HL-60 (cell line): Measurements from ENCODE around the gene ZSCAN29.

ENCODE experiments used
- GABPA ChIP-seq: IDR thresholded peaks from 2 replicates; pipeline ENCODE4 v1.6.1; 2012; ENCODE audit warnings: low read depth
- POLR2AphosphoS5 ChIP-seq: IDR thresholded peaks from 2 replicates; pipeline ENCODE4 v1.6.1; 2012; ENCODE audit warnings: low read depth
- SPI1 ChIP-seq: IDR thresholded peaks from 2 replicates; pipeline ENCODE4 v1.6.1; 2012; ENCODE audit warnings: low read depth, mild to moderate bottlenecking, borderline replicate concordance
- TF ChIP-seq, protein P1 (sequence below): IDR thresholded peaks from one replicate; pipeline ENCODE4 v1.5.1; 2011; ENCODE audit warnings: low read length, control low read depth, inconsistent platforms; ENCODE audit not compliant: insufficient read depth
- TF ChIP-seq, protein P2 (sequence below): IDR thresholded peaks from 2 replicates; pipeline ENCODE4 v1.6.1; 2012; ENCODE audit warnings: low read depth; ENCODE audit not compliant: insufficient replicate concordance

DNA sequence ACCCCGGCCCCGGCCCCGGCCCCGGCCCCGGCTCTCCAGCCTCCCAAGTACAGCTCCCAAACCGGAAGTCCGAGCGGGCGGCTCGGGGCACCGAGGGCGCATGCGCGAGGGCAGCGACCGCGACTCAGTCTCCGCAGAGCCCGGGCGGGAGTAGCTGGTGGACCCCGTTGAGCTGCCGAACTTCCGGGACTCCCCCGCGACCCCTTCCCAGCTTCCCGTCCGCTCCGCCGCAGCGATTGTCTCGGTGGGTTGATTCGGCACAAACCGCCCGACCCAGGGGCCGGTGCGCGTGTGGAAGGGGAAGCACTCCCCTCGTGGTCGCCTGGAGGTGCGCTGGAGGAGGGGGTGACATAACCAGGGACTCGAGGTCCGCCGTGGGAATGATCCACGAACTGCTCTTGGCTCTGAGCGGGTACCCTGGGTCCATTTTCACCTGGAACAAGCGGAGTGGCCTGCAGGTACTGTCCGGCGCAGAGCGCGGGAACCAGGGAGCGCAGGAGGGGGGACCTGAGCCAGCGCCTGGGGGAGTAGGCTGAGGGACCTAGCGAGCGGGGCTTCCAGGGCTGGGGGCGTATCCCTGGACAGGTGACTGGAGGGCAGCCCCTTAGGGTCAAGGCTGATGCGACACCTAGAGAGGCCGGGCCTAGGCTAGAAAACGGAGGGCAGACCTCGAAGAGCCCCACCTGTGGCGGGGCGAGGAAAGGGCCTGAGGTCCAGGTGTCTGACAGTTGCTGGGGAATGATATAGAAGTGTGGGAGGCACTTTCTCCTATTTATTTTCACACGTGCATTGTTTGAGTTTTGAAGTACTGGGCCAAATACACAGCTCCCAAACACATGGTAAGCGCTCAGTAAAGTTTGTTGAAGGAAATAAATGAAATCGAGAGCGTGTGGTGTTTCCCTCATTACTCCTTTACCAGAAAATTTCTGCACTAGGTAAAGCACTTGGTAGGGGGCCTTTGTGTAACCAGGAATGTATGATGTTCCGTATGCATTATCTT is at the start of gene ZSCAN29, which contains the start of gene TUBGCP4:
- TF ChIP-seq, protein P1, sequence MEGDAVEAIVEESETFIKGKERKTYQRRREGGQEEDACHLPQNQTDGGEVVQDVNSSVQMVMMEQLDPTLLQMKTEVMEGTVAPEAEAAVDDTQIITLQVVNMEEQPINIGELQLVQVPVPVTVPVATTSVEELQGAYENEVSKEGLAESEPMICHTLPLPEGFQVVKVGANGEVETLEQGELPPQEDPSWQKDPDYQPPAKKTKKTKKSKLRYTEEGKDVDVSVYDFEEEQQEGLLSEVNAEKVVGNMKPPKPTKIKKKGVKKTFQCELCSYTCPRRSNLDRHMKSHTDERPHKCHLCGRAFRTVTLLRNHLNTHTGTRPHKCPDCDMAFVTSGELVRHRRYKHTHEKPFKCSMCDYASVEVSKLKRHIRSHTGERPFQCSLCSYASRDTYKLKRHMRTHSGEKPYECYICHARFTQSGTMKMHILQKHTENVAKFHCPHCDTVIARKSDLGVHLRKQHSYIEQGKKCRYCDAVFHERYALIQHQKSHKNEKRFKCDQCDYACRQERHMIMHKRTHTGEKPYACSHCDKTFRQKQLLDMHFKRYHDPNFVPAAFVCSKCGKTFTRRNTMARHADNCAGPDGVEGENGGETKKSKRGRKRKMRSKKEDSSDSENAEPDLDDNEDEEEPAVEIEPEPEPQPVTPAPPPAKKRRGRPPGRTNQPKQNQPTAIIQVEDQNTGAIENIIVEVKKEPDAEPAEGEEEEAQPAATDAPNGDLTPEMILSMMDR: peak; percentile 20
- TF ChIP-seq POLR2AphosphoS5 (peak; percentile 61), GABPA (peak; percentile 73), SPI1 (no peak)
- TF ChIP-seq, protein P2, sequence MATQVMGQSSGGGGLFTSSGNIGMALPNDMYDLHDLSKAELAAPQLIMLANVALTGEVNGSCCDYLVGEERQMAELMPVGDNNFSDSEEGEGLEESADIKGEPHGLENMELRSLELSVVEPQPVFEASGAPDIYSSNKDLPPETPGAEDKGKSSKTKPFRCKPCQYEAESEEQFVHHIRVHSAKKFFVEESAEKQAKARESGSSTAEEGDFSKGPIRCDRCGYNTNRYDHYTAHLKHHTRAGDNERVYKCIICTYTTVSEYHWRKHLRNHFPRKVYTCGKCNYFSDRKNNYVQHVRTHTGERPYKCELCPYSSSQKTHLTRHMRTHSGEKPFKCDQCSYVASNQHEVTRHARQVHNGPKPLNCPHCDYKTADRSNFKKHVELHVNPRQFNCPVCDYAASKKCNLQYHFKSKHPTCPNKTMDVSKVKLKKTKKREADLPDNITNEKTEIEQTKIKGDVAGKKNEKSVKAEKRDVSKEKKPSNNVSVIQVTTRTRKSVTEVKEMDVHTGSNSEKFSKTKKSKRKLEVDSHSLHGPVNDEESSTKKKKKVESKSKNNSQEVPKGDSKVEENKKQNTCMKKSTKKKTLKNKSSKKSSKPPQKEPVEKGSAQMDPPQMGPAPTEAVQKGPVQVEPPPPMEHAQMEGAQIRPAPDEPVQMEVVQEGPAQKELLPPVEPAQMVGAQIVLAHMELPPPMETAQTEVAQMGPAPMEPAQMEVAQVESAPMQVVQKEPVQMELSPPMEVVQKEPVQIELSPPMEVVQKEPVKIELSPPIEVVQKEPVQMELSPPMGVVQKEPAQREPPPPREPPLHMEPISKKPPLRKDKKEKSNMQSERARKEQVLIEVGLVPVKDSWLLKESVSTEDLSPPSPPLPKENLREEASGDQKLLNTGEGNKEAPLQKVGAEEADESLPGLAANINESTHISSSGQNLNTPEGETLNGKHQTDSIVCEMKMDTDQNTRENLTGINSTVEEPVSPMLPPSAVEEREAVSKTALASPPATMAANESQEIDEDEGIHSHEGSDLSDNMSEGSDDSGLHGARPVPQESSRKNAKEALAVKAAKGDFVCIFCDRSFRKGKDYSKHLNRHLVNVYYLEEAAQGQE: peak; percentile 36
